ENCODE data around the gene LIX1L. TPM values are rescaled to one million over a fixed set of nuclear protein-coding genes. Genes with fewer than 3 reads are reported as not detected.

Gene LIX1L
- total RNA-seq, 1 experiment from 2014 or later = 39.2 TPM

DNA sequence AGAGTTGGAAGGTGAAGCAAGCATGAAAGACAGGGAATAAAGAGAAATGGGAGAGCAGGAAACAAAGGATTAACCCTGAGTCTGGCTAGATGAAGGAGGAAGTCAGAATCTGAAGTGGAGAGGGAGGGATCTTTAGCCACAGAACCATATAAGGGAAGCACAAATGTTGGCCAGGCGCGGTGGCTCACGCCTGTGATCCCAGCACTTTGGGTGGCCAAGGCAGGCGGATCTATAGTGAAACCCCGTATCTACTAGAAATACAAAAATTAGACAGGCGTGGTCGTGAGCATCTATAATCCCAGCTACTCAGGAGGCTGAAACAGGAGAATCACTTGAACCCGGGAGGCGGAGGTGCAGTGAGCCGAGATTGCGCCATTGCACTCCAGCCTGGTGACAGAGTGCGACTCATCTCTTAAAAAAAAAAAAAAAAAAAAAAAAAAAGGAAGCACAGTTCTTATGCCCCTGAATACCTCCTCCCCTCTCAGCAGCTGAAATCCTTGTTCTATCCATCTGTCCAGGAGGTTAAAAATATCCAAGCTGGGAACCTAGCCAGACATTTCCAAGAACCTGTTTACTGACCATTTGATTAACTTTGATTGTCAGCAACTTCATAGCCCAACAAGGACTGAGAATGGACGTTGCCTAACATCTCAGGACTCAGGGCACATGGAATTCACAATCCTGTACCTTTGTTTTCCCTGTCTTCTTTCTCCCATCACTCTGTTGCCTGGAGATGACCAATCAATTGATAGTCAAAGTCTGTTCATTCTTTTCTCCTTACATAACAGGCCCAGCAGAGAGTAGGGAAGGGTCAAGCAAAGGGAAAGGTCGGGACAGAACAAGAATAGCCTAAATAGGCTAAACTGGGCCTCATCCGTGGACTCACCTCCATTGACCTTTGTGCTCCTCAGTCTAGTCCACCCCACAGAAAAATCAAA, 28.0 kb upstream of the LIX1L start:
- DNase-seq (ENCODE audit: low read depth) = peak; percentile 89

DNA sequence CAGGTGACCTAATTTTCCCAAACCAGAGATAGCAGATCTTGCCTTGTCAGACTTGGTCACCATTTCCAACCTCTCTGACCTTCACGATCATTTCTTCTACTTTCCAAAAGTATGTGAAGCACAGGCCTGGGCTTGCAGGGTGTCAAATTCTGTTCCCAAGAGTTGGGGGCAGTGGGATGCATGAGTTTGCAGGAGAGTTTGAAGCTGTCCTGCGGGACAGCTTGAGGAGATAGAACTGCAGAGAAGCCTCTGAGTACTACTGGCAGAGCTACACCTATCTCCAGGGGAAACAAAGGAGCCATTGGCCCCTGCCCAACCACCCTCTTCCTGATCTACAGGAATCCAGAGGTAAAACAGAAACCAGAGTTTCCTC, 27.3 kb upstream of the LIX1L start:
- DNase-seq (ENCODE audit: low read depth) = no peak

DNA sequence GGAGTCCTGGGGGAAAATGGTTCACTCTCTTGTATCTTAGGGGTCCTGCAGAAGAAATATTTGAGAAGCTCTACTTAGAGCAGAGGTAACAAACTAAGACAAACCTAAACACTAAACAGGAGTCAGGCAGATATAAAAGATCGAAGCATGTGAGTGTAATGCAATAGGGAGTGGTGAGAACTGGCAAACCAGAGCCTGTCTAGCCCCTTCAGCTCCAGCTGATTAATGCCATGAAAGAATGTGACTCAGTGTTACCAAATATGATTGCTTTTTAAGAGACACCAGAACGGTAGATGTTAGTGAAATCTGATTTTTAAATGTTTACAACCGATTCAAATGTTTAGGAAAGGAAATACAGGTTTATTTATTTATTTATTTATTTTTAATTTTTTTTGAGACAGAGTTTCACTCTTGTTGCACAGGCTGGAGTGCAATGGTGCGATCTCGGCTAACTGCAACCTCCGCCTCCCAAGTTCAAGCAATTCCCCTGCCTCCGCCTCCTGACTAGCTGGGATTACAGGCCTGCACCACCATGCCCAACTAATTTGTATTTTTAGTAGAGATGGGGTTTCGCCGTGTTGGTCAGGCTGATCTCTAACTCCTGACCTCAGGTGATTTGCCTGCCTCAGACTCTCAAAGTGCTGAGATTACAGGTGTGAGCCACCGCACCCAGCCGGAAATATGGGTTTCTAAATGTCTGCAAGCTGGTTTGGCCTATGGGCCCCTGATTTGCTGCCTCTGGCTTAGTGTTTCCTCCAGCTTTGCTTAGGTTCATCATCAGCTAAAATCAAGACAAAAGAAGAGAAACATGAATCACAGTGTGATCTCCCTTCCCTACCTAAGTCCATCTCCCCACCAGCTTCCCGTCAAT, 26.4 kb upstream of the LIX1L start:
- DNase-seq (ENCODE audit: low read depth) = no peak

DNA sequence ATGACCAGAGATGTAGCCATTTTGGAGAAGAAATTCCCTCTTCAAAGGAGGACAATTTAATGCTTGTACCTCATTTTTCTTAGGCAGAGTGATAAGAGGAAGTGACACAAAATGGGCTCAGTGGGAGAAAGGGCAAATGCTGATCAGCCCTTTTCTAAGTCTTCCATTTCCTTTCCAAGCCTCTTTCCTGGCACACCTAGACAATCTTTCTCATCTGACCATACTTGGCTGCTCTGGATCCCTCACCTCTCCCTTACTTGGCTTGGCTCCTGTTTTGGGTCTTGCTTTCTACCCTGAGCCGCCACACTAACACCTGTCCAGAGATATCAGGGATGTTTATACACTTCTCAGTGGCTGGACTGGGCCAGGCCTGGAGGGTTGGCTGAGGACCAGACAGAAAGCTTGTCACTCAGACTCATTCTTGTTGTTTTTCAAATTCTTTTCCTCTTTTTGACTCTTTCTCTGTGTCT, 25.4 kb upstream of the LIX1L start:
- no peak for DNase-seq (ENCODE audit: low read depth)

DNA sequence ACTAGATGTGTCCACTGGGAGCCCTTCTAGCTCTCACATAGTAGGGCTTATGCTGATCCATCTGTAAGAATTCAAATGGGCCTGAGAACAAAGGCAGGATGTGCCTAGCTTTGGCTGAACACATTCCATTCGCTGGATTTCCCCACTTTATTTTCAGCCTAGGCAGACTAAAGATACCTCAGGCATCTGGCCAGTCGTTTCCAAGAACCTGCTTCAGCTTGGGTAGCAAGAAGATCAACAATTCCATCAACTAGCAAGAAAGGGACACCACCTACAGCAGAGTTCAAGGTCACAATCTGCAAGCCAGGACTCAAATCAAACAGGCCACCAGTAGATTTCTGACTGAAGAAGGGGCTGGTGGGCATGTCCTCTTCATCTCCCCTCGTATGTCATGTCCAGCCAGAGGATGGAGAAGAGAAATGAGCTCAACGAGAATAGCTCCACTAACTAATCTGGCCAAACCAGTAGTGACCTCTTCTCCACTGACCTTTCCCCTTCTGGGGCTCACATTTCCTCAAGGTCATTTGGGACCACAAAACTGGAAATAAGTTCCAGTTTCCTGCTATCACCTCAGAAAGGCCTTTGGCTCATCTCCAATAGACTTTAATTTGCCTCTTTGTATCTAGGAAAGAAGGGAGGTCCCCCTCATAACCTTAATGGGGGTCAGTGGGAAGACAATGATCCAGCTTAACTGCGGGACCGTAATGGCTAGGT, 24.4 kb upstream of the LIX1L start:
- no peak for DNase-seq (ENCODE audit: low read depth)

DNA sequence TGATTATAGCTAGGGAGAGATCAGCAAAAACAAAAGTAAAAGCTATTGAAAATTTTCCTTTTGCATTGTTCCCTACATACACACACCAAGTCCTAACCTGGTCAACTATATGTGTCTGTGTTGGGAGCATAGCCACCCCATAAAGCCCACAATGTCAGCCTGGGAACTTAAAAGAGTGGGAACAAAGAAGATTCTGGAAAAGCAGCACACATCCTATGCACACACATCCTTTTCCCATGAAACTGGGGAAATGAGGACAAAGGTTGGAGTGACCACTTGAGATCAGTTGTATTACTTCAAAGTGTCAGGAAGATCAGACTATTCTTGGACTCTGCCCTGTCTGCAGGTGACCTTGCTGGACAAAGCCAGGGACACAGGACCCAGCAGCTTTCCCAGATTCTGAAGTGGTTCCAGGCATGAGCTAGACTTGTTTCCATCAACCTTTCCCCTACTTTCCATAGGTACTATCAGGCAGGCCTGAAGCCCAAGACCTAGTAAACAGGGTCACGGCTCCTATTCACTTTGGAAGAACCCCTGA, 22.7 kb upstream of the LIX1L start:
- no peak for DNase-seq (ENCODE audit: low read depth)

DNA sequence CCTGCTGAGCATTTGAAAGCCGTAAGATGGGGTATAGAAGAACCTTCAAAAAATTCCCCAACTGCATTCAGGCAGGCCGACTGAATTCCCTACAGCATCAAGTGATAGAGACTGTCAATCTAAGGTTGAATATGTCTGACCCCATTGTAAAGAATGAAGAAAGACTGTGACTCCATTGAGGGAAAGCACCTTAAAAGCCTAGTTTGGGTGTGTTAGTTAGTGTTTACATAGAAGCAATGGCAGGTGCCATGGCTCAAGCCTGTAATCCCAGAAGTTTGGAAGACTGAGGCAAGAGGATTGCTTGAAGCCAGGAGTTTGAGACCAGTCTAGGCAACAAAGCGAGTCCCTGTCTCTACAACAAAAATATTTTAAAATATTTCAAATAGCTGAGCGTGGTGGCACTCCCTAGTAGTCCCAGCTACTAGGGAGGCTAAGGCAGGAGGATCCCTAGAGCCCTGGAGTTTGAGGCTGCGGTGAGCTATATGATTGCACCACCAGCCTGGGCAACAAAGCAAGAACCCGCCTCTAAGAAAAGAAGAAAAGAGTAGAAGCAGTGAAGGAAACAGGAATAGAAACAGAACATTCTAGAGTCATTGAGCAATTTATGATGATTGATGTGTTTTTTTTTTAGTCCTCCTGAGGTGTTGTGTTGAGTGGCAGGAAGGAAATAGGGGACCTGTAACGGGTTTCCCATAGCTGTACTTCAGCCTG, 22.1 kb upstream of the LIX1L start:
- peak; percentile 55 for DNase-seq (ENCODE audit: low read depth)

DNA sequence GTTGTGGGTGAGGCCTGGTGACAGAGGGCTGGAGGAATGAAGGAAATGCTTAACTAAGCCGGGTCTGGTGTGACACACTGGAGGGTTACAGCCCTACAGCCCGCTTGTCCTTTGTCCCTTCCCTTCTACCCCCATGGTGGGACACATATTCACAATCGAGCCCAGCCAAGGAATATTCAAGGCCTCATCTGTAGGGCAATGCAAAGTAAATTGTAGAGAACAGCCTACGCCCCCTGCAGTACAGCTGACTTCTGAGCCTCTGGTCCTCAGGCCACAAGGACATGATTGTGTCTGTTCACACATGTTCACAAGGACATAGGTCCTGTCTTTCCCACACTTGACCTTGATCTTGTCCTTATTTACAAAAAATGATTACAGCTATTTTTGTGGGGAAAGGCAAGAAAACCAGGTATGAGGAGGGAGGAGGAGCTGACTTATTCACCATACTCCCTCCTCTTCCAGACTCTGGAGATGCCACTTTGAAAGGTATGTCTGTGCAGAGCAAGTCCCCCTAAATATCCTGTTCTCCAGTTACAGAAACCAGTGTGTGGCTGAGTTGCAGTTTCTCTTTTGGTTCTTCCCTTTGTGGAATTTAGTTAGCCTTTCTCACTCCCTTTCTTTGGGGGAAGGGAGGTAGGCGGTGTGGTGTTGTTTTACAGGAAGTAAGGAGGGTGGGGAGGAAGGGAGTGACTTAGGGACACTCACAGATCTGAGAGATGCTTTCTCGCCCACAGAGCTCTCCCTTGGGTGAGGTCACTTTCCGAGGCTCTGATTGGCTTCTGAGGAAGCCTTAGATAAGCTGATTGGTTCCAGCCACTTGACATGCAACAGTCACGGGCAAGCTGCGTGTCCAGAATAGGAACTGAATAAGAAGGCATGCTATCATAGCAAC, 21.3 kb upstream of the LIX1L start:
- DNase-seq (ENCODE audit: low read depth) = peak; percentile 100

DNA sequence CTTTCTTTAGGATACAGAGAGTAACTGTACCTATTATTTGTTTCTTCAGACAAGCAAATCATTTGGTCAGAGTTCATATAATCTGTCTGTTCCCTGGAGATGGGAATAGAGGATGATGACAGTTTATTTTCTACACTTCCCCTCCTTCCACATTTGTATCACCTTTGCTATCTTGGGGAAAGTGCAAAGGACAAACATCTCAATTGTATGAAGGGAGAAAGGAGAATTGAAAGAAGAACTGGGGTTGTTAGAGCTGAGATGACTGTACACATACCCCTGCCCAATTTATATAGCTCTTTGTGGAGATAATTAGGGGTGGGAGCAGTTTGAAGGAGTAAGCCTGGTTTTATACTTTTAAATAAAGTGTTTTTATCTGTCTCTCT, 20.6 kb upstream of the LIX1L start:
- no peak for DNase-seq (ENCODE audit: low read depth)

DNA sequence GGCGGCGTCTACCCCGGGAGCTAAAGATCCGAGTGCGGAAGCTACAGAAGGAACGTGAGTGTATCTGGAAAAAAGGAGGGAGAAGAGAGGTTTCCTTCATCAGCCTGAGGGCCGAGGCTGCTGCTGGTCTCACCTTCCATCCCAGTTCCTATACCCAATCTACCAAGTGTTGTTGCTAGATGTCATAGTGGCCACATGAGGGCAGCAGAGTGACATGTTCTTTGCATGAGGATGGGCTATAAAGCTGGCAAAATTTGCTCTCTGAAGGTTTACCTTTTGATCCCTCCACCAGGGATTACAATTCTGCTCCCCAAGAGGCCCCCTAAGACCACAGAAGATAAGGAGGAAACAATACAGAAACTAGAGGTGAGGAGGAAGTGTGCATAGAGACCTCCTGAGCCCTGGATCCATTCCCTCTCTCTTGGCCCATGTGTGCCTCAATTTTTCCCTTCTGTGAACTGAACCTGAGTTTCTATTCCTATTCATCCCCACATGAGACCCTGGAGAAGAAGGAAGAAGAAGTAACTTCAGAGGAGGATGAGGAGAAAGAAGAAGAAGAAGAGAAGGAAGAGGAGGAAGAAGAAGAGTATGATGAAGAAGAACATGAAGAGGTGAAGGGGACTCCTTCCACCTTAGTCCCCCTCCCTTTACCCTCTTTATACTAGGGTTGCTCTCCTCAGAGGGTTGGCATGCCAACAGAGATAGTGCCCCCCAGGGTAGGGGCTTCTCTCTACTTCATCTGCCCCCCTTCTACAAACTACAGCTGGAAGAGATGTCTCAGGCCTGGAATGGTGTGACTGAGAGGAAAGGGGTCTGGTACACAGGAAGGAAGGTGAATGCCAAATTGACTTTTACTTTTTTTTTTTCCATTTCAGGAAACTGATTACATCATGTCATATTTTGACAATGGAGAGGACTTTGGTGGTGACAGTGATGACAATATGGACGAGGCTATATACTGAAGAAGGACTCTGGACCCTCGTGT, 20.0 kb upstream of the LIX1L start:
- peak; percentile 85 for DNase-seq (ENCODE audit: low read depth)

DNA sequence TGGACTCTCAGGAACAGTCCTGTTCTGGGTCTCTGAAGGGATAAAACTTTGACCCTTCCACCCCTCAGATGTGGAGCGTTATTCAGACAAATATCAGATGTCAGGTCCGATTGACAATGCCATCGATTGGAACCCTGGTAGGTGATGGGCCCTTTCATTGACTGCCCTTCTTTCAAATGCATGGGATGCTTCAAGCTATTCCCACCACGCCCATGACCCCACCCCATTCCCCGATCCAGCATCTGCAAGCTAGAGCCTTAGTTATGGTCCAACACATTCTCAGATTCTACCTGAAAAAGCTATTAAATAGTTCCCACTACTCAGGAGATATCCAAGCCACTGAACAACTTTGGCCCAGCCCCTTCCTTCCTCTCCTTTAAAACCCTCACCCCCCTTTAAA, 19.2 kb upstream of the LIX1L start:
- DNase-seq (ENCODE audit: low read depth) = no peak

DNA sequence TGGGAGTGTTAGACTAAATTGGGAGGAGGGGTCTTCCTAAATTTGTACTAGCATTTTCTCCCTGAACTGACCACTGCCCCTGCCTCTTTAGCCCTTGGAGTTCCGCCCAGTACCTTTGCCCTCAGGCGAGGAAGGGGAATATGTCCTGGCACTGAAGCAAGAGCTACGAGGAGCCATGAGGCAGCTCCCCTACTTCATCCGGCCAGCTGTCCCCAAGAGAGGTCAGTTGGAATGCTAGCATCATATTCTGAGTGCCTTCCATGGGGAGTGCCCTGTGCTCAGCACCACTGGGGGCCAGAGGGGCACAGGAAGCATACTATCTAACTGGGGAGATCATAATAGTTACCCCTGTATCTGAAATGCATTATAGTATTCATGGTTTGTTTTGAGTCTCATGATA, 17.4 kb upstream of the LIX1L start:
- no peak for DNase-seq (ENCODE audit: low read depth)

DNA sequence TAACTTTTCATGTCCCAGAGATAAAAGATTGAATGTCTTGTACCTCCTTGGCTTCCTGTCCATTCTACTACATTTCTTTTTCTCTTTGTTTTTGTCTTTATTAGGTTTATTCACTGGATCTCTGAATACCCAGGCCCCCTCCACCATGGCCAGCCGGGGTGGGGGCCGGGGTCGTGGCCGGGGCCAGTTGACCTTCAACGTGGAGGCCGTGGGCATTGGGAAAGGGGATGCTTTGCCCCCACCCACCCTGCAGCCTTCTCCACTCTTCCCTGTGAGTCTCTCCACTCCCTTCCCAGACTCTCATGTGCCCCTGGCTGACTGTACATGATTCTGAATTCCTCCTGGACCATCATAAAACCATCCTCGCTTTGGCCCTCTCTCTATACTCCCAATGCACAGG, 16.9 kb upstream of the LIX1L start:
- no peak for DNase-seq (ENCODE audit: low read depth)

DNA sequence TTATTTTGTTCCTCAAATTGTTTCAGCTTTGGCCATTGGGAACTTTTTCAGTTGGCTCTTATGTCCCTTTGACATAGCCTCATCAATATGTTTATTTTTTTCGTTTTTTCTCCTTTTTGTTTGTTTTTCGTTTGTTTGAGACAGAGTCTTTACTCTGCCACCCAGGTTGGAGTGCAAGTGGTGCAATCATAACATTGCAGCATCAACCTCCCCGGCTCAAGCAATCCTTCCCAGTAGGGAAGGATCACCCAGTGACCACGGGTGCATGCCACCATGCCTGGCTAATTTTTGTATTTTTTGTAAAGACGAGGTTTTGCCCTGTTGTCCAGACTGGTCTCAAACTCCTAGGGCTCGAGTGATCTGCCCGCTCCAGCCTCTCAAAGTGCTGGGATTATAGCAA, 14.8 kb upstream of the LIX1L start:
- DNase-seq (ENCODE audit: low read depth) = no peak

DNA sequence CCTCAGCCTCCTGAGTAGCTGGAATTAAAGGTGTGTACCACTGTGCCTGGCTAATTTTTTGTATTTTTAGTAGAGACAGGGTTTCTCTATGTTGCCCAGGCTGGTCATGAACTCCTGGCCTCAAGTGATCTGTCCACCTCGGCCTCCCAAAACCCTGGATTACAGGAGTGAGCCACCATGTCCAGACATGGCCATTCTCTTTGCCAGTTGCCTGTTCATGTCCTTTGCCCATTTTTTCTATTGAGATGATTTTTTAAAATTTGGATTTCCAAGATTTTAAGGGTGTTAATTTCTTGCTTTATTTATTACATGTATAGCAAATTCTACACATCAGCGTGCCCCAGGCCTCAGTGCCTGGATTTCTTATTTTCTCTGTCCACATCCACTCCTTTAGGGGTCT, 9.5 kb upstream of the LIX1L start:
- DNase-seq (ENCODE audit: low read depth) = no peak

DNA sequence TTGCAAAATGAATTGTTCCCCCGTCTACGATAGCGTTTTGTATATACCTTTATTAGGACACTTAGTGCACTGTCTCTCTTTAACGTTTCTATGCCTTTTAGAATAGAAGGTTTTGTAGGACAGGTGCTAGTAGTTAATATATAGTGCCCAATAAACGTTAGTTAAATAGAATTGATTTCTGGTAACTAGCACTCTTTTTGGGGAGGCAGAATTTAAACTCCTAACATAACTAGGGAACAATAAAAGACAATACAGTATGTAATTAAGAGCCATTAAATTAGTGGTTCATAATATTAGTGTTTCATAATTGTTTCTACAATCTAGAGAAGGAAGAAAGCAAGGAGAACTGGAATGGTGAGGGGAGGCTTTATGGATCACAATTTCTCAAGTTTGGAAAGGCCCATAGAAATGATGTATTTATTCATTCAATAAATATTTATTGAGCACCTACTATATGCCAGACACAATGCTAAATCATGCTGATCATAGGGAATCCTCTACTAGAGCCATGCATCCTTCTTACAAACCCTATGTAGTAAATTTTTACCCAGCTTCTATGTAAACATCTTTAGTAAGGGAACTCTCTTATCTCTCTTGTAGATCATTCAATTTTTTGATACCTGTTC, 7.4 kb upstream of the LIX1L start:
- no peak for DNase-seq (ENCODE audit: low read depth)

DNA sequence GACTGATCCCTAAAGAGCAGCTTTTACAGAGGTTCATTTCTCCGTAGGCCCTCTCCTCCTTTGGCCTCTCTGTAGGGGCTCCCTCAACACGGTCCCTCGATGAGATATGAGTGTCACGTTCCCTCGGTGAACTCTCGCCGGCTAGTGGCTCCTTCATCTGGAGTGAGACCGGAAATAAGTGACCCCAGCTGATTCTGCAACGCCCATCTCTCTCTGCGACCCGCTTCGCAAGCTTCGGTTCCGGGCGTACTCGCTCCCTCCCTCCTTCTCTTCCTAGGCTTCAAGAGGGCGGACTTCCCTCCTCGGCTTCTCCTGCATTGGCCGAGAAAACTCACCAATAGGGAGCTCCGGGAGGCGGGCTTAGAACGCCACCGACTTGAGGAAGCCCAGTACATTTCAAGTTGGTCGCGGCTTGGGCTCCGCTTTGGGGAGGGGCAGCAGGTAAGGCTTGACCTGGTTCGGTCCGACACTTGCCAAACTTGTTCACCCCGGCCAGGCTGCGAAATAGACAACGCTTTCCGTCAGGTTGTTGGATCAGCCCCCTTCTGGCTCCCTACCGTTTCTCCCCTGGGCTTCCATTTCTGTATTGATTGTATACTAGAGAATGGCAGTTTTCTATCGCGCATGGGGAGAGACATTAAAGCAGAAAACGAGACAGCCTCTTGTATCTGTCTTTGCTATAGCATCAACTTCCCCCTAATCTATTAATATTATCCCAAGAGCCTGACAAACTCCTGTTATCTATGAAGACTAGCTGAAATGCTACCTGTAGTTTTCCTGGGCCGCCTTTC, 6.7 kb upstream of the LIX1L start, which contains the start of the genes ANKRD34A and POLR3GL:
ANKRD34A (minus strand) TSS at position 248 of the 791 bp plus-strand sequence. CDS start 2,816 bp downstream, outside the sequence.
POLR3GL (plus strand) TSS at position 363 of the 791 bp plus-strand sequence. CDS start 10,176 bp downstream, outside the sequence.
- peak; percentile 98 for DNase-seq (ENCODE audit: low read depth)

All from M059J (cell line).